GM19467 (cell line): ENCODE measurements around the gene ZFYVE28.

Experiments
- ATAC-seq: cut with Tn5 transposase; IDR thresholded peaks from one replicate; pipeline ENCODE4 v1.9.1; 2021; ENCODE audit warnings: mild to moderate bottlenecking, moderate library complexity; ENCODE audit not compliant: unreplicated experiment

The ZFYVE28 gene

GRCh38 chr4:2264481-2265041 lies 153.9 kb downstream of the ZFYVE28 start:
- ATAC-seq, result no peak

DNA sequence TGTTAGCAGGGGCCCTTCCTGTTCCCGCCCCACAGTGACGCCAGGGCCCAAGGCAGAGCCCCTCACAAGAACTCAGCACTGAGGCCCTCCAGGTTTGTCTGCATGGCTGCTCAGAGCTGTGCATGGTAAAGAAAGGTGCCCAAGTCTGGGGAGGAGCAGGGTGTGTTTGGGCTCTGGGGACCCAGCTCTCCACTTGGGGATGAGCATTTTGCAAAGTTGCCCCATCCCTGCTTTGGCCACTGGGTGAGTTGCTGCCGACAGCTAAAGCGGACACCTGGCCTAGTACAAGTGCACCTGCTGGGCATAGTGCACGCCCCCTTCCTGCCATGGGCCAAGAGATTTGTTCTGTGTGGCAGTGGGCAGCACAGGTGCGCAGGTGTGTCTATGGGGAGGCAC lies 154.5 kb downstream of the ZFYVE28 start:
- no peak for ATAC-seq

DNA sequence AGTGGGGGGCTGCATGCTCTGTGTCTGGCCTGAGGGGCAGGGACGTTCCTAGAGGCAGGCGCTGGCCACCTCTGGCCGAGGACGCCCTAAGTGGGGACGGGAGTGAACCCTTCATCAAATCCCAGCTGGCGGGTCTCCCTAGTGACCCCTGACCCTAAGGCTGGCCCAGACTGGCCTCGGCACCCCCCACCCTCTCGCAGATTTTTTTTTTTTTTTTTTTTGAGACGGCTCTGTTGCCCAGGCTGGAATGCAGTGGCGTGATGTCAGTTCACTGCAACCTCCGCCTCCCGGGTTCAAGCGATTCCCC lies 155.5 kb downstream of the ZFYVE28 start:
- ATAC-seq, result no peak

GRCh38 chr4:2262145-2262943 lies 156.1 kb downstream of the ZFYVE28 start:
- ATAC-seq, result peak; percentile 86

- ATAC-seq, result peak; percentile 0
Measured at GRCh38 chr4:2261853-2262144, 156.6 kb downstream of the ZFYVE28 start, which contains the start of gene MXD4. MXD4 (minus strand) TSS chr4:2262109; CDS start chr4:2261980, 129 bp downstream.

GRCh38 chr4:2261110-2261852 lies 157.2 kb downstream of the ZFYVE28 start:
- no peak for ATAC-seq

- ATAC-seq, result no peak
Measured at GRCh38 chr4:2260344-2261109, 157.9 kb downstream of the ZFYVE28 start.

DNA sequence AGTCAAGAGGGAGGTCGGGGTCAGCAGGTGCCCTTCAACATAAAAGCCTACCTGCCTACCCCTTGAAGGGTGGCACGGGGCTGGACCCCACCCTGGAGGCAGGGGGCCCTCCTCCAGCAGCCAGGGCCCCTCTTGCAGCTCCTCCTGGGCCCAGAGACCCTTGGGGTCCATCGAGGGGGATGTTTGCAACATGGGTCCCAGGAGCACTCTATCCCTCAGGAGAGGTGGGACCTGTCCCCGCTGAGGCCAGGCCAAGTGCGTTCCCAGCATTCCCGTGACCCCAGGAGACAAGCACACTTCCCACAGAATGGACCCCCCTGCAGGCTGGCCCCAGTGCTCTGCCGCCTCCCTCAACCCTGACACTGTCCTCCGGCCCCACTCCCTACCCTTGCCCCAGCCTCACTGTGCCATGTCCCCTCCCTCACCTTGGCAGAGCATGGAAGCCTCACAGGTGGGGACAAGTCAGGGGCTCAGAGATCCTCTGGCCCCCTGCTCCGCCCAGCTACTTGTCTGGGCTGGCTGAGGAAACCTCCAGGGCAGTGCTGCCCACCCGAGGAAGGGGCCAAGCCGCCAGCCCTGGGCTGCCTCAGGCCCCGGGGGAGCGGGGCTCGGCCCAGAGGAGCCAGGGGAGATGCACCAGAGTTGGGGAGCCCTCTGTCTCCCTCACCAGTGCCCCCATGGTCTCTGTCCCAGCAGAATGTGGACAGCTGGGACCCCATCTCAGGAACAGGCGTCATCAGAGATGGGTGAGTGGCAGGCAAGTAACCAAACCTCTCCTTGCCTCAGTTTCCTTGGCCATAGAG lies 158.7 kb downstream of the ZFYVE28 start:
- ATAC-seq, result no peak

DNA sequence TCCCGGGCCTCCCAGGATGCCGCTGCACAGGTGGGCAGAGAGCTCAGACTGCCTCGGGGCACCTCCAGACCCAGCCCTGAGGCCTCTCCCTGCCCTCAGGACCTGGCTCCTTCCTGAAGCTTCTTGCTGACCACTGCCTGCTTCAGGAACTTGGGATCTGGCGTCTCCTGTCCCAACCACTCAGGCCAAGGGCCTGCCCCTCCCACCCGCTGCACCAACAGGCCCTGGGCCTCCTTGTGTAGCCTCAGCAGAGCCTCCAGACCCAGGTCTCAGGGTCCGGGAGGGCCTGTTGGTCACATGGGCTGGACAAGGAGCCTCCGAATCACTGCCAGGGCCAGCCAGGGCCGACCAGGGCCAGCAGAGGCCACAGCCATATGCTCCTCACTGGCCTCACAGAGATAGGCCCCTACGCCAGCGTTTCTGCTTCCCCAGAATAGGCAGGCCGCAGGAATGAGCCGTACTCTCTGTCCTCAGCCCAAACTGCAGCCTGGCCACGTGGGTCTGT lies 159.4 kb downstream of the ZFYVE28 start:
- ATAC-seq, result no peak

GRCh38 chr4:2258091-2259035 lies 160.1 kb downstream of the ZFYVE28 start:
- no peak for ATAC-seq

DNA sequence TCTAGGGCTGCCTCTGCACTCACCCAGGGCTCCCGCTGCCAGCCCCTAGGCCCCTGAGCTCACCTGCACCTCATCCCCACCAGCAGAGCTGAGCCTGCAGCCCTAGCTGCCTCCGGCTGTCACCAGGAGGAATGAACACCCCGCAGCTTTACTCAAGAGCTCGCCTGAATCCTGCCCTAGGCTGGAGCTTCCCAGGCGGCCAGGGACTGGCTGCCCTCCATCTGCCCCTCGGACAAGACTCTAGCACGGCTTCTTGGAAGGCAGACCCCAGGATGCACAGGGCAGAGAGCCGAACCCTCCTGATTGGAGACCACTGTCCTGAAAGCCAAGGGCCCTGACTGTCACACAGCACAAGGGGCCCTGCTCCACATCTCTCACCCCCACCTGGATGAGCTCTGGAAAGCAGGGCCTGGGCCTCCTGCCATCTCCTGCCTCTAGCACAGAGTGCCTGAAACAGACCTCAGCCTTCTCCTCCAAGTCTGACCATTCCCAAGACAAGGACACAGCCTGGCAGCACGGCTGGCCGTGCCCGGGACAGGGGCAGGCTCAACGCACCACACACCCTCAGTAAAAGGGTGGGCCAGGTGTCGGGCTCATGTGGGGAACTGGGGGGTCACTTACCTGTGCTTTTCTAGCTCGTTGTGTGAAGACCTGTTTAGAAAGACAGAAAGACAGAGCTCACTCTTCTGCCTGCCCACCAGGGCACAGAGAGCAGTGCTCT lies 160.9 kb downstream of the ZFYVE28 start:
- ATAC-seq, result no peak

- no peak for ATAC-seq
Measured at GRCh38 chr4:2256781-2257191, 161.7 kb downstream of the ZFYVE28 start.

- ATAC-seq, result no peak
Measured at GRCh38 chr4:2256156-2256731, 162.2 kb downstream of the ZFYVE28 start.

DNA sequence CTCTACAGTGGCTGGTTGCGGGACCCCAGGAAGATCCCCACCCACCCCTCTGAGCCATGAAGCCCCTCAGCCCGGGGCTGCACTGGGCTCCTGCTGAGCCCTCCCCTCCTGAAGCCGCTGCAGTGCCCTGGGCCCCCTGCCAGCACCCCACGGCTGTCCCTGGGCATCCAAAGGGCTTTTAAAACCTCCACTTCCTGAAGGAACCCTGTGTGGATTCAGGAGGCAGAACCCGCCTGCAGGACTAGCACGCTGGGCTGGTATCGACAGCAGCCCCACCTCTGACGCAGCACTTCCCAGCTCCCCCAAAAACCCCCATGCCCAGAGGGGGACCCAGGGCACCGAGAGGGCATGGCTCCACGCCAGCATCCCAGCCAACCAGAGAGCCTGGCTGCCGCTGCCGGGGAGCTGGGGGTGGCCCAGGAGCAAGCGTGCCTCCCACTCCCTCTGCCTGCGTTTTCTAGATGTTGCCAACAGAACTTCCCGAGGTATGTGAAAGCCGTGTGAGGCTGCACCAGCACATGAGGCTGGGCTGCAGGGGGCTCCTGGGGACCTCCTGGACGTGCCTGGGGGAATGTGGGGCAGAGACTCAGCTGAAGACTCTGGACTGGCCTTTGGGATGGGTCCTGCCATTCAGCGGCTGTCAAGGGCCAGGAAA lies 162.8 kb downstream of the ZFYVE28 start:
- no peak for ATAC-seq

GRCh38 chr4:2254665-2255500 lies 163.6 kb downstream of the ZFYVE28 start:
- no peak for ATAC-seq

DNA sequence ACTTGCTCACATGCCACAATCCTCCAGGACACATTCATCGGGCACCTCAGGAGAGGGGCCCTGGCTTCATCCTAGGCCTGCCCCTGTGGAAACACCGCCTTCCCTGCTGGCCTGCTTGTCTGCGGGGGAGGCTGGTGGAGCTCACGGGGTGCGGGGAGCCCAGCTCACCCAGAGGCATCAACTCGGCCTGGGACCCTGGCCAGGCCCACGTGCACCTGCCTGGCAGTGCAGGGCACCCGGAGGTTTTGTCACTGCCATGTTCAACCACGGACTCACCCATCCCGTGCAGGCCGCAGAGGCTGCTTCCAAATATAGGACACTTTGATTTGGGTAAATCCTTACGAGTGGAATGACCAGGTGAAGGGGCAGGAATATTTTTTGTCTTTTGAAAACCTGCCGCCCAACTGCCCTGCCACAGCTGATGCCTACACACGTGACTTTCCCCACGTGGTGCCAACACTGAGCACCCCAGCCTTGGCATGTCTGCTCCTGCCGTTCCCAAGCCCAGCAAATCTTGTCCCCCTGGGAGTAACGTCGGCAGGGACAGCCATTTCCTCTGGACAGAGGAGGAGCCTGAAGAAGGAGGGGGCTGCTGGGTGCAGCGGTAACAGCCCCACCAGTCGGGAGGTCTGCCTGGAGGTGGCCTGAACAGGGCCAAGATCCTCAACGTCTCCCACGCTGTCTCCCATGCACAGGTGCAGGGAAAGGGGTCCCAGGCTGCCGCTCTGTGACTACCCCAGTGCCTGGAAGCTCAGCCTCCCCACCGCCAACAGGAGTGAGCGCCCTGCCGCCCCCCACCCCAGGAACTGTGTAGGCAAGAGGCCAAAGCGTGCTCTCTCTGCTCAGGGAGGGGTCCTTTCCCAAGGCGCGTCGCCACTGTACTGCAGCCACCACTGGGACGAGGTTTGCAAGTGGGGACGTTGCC lies 165.0 kb downstream of the ZFYVE28 start:
- no peak for ATAC-seq
